HFF-Myc (cell line): ENCODE results near the gene KRT72.

Source experiments
- DNase-seq: peaks from one replicate; pipeline ENCODE4 v3.0.0-alpha.2; 2011; ENCODE audit warnings: low read depth; ENCODE audit errors: extremely low read depth
- H3K4me3 ChIP-seq: replicated peaks from 2 replicates; pipeline ENCODE4 v1.5.1; 2011; ENCODE audit warnings: low read depth, mild to moderate bottlenecking, control low read depth, low read length
- TF ChIP-seq, protein P1 (sequence below): IDR thresholded peaks from 2 replicates; pipeline ENCODE4 v1.5.1; 2012; ENCODE audit warnings: mild to moderate bottlenecking, low read depth, low read length, control low read depth; ENCODE audit errors: missing control alignments

Gene KRT72

GRCh38 chr12:52582486-52582885 lies 18.8 kb downstream of the KRT72 start:
- TF ChIP-seq, protein P1, sequence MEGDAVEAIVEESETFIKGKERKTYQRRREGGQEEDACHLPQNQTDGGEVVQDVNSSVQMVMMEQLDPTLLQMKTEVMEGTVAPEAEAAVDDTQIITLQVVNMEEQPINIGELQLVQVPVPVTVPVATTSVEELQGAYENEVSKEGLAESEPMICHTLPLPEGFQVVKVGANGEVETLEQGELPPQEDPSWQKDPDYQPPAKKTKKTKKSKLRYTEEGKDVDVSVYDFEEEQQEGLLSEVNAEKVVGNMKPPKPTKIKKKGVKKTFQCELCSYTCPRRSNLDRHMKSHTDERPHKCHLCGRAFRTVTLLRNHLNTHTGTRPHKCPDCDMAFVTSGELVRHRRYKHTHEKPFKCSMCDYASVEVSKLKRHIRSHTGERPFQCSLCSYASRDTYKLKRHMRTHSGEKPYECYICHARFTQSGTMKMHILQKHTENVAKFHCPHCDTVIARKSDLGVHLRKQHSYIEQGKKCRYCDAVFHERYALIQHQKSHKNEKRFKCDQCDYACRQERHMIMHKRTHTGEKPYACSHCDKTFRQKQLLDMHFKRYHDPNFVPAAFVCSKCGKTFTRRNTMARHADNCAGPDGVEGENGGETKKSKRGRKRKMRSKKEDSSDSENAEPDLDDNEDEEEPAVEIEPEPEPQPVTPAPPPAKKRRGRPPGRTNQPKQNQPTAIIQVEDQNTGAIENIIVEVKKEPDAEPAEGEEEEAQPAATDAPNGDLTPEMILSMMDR, result no peak
- no peak overlapping the region for H3K4me3 ChIP-seq
- no peak for DNase-seq

DNA sequence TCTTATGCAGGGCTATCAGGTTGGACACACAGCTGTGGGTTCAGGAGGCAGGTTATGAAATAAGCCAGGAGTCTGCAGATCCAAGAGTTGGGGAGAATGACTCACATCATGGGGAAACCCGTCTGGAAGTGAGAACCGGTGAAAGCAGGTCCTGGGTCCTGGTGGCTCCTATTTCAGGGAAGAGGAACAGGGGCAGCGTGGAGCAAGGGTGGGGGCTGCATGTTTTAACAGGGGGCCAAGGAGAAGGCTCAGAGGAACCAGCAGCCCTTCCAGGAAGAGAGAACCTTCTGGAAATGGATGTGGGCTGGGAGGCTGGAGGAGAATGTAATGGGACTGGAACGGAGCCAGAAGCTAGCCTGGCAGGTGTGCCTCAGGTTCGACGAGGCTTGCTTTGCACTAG lies 19.8 kb downstream of the KRT72 start:
- no peak for DNase-seq
- TF ChIP-seq, protein P1, result no peak
- no peak overlapping the region for H3K4me3 ChIP-seq

DNA sequence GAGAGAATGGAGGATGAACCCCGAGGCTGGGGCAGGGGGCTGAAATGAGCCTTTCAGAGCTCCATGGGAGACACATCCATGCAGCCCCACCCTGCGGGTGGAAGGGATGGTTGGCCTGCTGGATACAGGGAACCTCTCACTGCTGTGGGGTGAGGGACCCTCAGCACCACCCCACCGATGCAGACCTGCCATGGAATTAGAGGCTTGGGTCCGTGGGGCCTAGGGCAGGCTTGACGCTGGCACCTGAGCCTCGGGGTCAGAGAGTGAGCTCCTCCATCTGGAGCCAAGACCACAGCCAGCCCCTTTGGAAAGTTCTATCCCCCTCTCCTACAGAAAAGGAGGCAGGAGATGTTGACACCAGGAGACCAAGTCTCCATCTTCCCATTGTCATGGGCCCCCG lies 20.2 kb downstream of the KRT72 start:
- no peak for DNase-seq
- TF ChIP-seq, protein P1, result no peak
- H3K4me3 ChIP-seq, result no peak overlapping the region

DNA sequence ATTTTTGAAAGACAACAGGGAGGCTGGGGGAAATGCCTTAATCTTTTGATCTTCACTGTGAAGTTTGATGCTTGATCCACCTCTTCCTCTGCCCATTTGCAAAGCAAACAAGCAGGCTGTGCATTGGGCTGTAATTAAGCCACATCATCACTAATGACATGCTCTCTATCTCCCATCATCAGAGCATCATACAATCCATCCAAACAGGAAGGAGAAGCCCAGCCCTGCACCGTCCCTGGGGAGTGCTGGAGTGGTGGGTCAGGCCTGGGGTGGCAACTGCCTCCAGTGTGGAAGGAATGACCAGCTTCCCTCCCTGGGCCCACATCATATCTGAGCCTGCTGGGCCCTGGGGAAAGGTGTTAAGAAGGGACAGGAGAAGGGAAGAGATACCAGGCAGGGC lies 20.8 kb downstream of the KRT72 start:
- H3K4me3 ChIP-seq, result no peak overlapping the region
- no peak for DNase-seq
- TF ChIP-seq, protein P1, result no peak

DNA sequence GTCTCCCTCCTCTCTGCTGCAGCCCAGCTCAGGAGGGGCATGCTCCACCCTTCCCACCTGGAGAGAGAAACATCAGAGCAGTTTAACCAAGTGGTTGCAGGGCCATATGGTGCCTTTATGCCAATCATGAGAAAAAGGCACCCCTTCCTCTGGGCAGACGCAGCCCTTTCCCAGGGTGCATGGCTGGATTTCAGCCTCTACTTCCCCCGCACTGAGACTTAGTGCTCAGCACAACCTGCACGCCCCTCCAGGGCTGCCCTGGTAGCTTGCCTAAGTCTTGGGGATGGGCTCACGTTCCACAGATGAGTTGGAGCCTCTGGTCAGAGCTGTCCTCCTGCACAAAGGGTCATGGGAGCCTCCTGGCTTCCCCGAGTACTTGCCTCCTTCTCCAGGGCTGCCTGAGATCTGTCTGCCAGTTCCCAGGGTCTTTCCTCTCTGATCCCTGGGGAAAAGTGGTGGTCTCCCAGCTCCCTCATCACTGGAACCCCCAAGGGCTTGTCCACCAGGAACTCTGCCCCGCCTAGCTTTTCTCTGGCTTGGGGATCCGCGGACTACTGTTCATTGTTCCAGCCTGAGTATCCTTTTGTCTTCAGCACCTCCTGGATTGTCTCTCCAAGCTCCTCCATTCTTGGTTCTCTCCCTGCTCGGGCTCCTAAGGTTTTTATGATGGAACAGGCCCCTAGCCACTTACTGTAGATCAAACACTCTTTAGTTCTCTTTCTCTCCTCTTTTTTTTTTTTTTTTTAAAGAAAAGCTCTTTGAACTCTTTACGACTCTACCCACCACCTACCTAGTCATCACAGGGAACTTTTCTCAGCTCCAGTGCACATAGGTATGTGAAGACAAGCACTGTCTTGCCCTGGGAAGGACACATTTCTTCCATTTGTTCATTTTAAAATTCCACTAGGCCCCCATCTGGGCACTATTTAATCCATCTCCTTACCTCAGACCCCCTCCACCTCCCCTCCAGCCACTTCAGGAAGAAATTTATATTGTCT lies 21.5 kb downstream of the KRT72 start:
- no peak overlapping the region for H3K4me3 ChIP-seq
- TF ChIP-seq, protein P1, result no peak
- DNase-seq, result no peak

DNA sequence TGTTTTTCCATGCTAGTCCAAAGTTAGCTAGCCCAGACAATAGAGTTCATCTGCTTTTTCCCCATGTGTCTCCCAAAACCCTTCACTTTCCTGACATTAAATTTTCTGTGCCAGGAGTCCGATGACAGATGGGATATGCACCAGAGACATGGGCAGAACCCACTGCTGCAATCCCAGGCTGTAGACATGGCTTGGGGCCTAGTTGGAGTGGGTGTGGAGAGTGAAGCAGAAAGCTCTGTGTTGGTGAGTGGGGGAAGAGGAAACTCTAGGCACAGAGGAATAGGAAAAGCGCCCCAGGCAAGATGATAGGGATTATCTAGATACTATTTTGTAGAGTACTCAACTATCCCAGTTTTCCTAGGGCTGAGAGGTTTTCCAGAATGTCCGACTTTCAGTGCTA lies 22.8 kb downstream of the KRT72 start:
- H3K4me3 ChIP-seq, result no peak overlapping the region
- TF ChIP-seq, protein P1, result no peak
- DNase-seq, result no peak
